Transverse colon (tissue), 4 donors: Measurements from ENCODE around the gene SLC7A1.

ENCODE experiments used
- CTCF ChIP-seq, 5 experiments: fragments of 200-600 bp in 3 of 5; fragments of 450-650 bp in 2 of 5; sonication (generic) in 3 of 5; IDR thresholded peaks; 1 replicate in 2 of 5; 2 replicates in 3 of 5; pipeline ENCODE4 v1.5.1; 2016 to 2017; ENCODE audit warnings: antibody characterized with exemption in 5 of 5, inconsistent platforms in 3 of 5, mild to moderate bottlenecking in 2 of 5, moderate library complexity in 1 of 5
- EP300 ChIP-seq: sonication (generic); formaldehyde crosslinking; IDR thresholded peaks from one replicate; pipeline ENCODE4 v1.6.1; 2017; ENCODE audit warnings: antibody characterized with exemption, low read depth
- POLR2AphosphoS5 ChIP-seq, 3 donors: sonication (generic); formaldehyde crosslinking; IDR thresholded peaks; one replicate each; pipeline ENCODE4 v1.6.1; 2016; ENCODE audit warnings: antibody characterized with exemption in 3 of 3

- TF ChIP-seq POLR2AphosphoS5 (IDR thresholded peaks at IDR 0.05) (no peak), CTCF (IDR thresholded peaks at IDR 0.05) (no peak), EP300 (no peak)
These were observed 129.7 kb downstream of the SLC7A1 start for GRCh38 chr13:29465741-29466293.
